HG03457 (cell line): Measurements from ENCODE around the gene IL16.

Source experiments
- ATAC-seq: cut with Tn5 transposase; IDR thresholded peaks from one replicate; pipeline ENCODE4 v1.9.1; 2021; ENCODE audit warnings: moderate number of reproducible peaks; ENCODE audit not compliant: unreplicated experiment

IL16 gene

GRCh38 chr15:81361891-81362290, 165.2 kb downstream of the IL16 start:
- no peak for ATAC-seq

- no peak for ATAC-seq
Measured at GRCh38 chr15:81362790-81363189, 166.1 kb downstream of the IL16 start.

- ATAC-seq, result no peak
Measured at GRCh38 chr15:81363276-81363675, 166.6 kb downstream of the IL16 start.
